Uterus (tissue), 2 donors: ENCODE data around the gene S100PBP.

Experiments used
- CTCF ChIP-seq, 4 experiments: fragments of 200-600 bp in 2 of 4; fragments of 450-650 bp in 2 of 4; sonication (generic) in 2 of 4; IDR thresholded peaks; one replicate each; pipeline ENCODE4 v1.5.1; 2016 to 2019; ENCODE audit warnings: antibody characterized with exemption in 4 of 4, mild to moderate bottlenecking in 2 of 4, moderate library complexity in 1 of 4
- POLR2A ChIP-seq, 2 donors: fragments of 450-650 bp; IDR thresholded peaks; one replicate each; pipeline ENCODE4 v1.6.1; 2016; ENCODE audit warnings: antibody characterized with exemption in 2 of 2, mild to moderate bottlenecking in 1 of 2, moderate library complexity in 1 of 2

- TF ChIP-seq CTCF (IDR thresholded peaks at IDR 0.05) (no peak), POLR2A (IDR thresholded peaks at IDR 0.05) (no peak)
These were observed 60.0 kb downstream of the S100PBP start for GRCh38 chr1:32877211-32878110.
